BE2C (cell line): ENCODE measurements around the gene CD2BP2.

ENCODE experiments used
- DNase-seq: peaks from one replicate; pipeline ENCODE4 v3.0.0-alpha.2; 2020
- H3K27me3 ChIP-seq: fragments of 250-450 bp; sonication (Bioruptor Pico); 2 replicates; pipeline ENCODE4 v1.5.1; 2020; ENCODE audit warnings: mild to moderate bottlenecking
- H3K36me3 ChIP-seq: fragments of 250-450 bp; sonication (Bioruptor Pico); 2 replicates; pipeline ENCODE4 v1.5.1; 2020; ENCODE audit warnings: mild to moderate bottlenecking
- H3K4me1 ChIP-seq: fragments of 250-450 bp; sonication (Bioruptor Pico); 2 replicates; pipeline ENCODE4 v1.5.1; 2020
- H3K4me3 ChIP-seq: 2 replicates; pipeline ENCODE4 v1.5.1; 2011; ENCODE audit warnings: low read depth, low read length
- H3K9me3 ChIP-seq: fragments of 250-450 bp; sonication (Bioruptor Pico); 2 replicates; pipeline ENCODE4 v1.5.1; 2020
- CTCF ChIP-seq: IDR thresholded peaks from 2 replicates; pipeline ENCODE4 v1.5.1; 2012; ENCODE audit warnings: mild to moderate bottlenecking, low read depth, low read length

The CD2BP2 gene

GRCh38 chr16:30378236-30379157 lies 23.4 kb upstream of the CD2BP2 start:
- 0 out of 2 replicates have a peak, but pooled peaks have one; percentile 3 for TF ChIP-seq CTCF
- H3K4me1 ChIP-seq = peaks cover 8% of the 10 kb centered on the region; the same call in 1 of the 2 replicates
- H3K9me3 ChIP-seq = no peaks in the 10 kb centered on the region
- peak overlapping the region; percentile 68 for H3K4me3 ChIP-seq
- H3K36me3 ChIP-seq = no peaks in the 10 kb centered on the region
- no peaks in the 10 kb centered on the region for H3K27me3 ChIP-seq
- peak; percentile 100 for DNase-seq

- peak overlapping the region; percentile 68 for H3K4me3 ChIP-seq
- DNase-seq = peak; percentile 92
- no peaks in the 10 kb centered on the region for H3K27me3 ChIP-seq
- H3K36me3 ChIP-seq = no peaks in the 10 kb centered on the region
- peaks cover 8% of the 10 kb centered on the region; the same call in 1 of the 2 replicates for H3K4me1 ChIP-seq
- H3K9me3 ChIP-seq = no peaks in the 10 kb centered on the region
- TF ChIP-seq CTCF = no peak
Measured at GRCh38 chr16:30377812-30378235, 22.7 kb upstream of the CD2BP2 start.

GRCh38 chr16:30377050-30377811 lies 22.1 kb upstream of the CD2BP2 start:
- Histone ChIP-seq H3K27me3 (no peaks in the 10 kb centered on the region), H3K4me3 (peak overlapping the region; percentile 68), H3K9me3 (no peaks in the 10 kb centered on the region), H3K4me1 (peaks cover 8% of the 10 kb centered on the region; the same call in 1 of the 2 replicates), H3K36me3 (no peaks in the 10 kb centered on the region)
- no peak for TF ChIP-seq CTCF
- no peak for DNase-seq

- Histone ChIP-seq H3K36me3 (no peaks in the 10 kb centered on the region), H3K4me3 (no peak overlapping the region), H3K27me3 (no peaks in the 10 kb centered on the region), H3K4me1 (peaks cover 10% of the 10 kb centered on the region), H3K9me3 (no peaks in the 10 kb centered on the region)
- no peak for TF ChIP-seq CTCF
- DNase-seq = no peak
Measured at GRCh38 chr16:30376461-30376902, 21.4 kb upstream of the CD2BP2 start.

- TF ChIP-seq CTCF = no peak
Measured at GRCh38 chr16:30375864-30376263, 20.8 kb upstream of the CD2BP2 start.

GRCh38 chr16:30374538-30374937 lies 19.4 kb upstream of the CD2BP2 start, which contains the start of gene MYL11:
Gene MYL11, plus strand, starts transcription at chr16:30374802. Its CDS starts 56 bp downstream, at chr16:30374858.
- Histone ChIP-seq H3K27me3 (no peaks in the 10 kb centered on the region), H3K4me1 (peaks cover 9% of the 10 kb centered on the region), H3K4me3 (no peak within 1 kb of the TSS), H3K9me3 (no peaks in the 10 kb centered on the region), H3K36me3 (no peaks in the 10 kb centered on the region)
- DNase-seq = no peak
- TF ChIP-seq CTCF = no peak

More at GRCh38 chr16:30375864-30376263, 20.8 kb upstream of the CD2BP2 start:
- Histone ChIP-seq H3K36me3 (no peaks in the 10 kb centered on the region), H3K4me1 (peaks cover 9% of the 10 kb centered on the region), H3K27me3 (no peaks in the 10 kb centered on the region), H3K4me3 (no peak overlapping the region), H3K9me3 (no peaks in the 10 kb centered on the region)
- DNase-seq = no peak
